GM18861 (cell line): ENCODE results near the gene TRUB1.

Experiments
- ATAC-seq: cut with Tn5 transposase; IDR thresholded peaks from one replicate; pipeline ENCODE4 v1.9.1; 2021; ENCODE audit not compliant: unreplicated experiment

Gene TRUB1

DNA sequence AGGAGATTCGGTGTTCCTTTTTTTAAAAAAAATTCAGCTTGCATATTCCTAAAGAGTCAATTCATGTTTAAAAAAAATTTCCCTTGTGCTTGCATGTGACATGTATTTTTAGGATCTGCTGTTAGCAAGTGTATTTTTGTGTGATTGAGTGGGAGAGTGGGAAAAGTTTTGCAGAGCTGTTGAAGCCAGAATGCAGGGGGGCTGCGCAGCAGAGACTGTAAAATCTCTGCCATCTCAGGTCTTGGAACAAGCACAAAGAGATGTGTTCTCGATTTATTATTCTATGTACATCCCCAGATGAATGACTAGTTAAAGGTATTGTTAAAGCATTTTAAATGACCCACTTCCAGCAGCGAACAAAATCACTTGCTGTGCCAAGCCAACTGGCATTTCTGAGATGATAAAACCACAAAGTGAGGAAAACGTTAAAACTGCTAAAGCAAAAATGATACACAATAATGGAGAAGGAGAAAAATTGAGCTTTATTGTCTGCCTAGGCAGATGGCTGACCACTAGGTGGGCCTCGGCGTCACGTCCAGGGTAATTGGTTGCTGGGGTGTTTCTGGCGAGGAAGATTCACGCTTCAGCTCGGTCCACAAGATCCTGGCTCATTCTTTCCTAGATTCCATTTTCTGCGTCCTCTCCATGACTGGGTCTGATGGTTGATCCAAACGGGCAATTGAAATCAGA, 88.2 kb downstream of the TRUB1 start:
- no peak for ATAC-seq

DNA sequence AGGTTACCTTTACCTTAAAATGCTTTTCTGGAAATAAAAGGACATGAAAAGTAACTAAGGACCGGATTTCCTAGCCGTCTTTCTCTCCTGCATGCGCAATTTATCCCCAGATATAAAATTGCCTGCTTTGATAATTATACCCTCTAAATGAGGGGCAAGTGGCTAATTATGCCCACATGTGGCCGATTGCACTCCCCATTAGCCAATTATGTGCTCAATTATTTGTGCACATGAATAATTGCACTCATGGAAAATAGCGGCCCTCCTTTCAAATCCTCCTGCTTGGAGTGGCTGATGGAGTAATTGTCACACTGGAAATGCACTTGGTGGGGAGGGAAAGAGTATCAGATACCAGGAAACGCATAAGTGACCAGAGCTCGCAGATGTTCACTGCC, 88.7 kb downstream of the TRUB1 start:
- no peak for ATAC-seq
